Tibial artery (tissue), 4 donors: ENCODE results near the gene CD44.

ENCODE experiments used
- DNase-seq, 2 donors: peaks; one replicate each; pipeline ENCODE4 v3.0.0-alpha.2; 2019
- H3K27ac ChIP-seq, 2 donors: fragments of 200-600 bp; sonication (generic) in 1 of 2; 1 replicate in 1 of 2; 2 replicates in 1 of 2; pipeline ENCODE4 v1.5.1; 2018 to 2019; ENCODE audit warnings: mild to moderate bottlenecking in 1 of 2
- H3K27me3 ChIP-seq, 2 donors: fragments of 200-600 bp; sonication (generic) in 1 of 2; one replicate each; pipeline versions ENCODE4 v1.5.1 to v1.6.0; 2016 to 2019
- H3K36me3 ChIP-seq, 3 donors: fragments of 200-600 bp; sonication (generic) in 2 of 3; one replicate each; pipeline ENCODE4 v1.5.1; 2016 to 2019; ENCODE audit warnings: mild to moderate bottlenecking in 2 of 3
- H3K4me1 ChIP-seq, 4 donors: fragments of 200-600 bp; sonication (generic) in 2 of 4; 1 replicate in 3 of 4; 2 replicates in 1 of 4; pipeline ENCODE4 v1.5.1; 2016 to 2019
- H3K4me3 ChIP-seq, 2 donors: fragments of 200-600 bp; sonication (generic) in 1 of 2; 1 replicate in 1 of 2; 2 replicates in 1 of 2; pipeline ENCODE4 v1.5.1; 2018 to 2019; ENCODE audit warnings: mild to moderate bottlenecking in 2 of 2
- H3K9me3 ChIP-seq, 3 donors: fragments of 200-600 bp; sonication (generic) in 1 of 3; one replicate each; pipeline ENCODE4 v1.5.1; 2016 to 2019
- CTCF ChIP-seq, 2 experiments: fragments of 200-600 bp in 1 of 2; fragments of 450-650 bp in 1 of 2; IDR thresholded peaks; one replicate each; pipeline ENCODE4 v1.5.1; 2017 to 2019; ENCODE audit warnings: antibody characterized with exemption in 2 of 2, mild to moderate bottlenecking in 1 of 2, moderate library complexity in 1 of 2
- intact Hi-C: fragments of 100-400 bp; cut with DNase I; formaldehyde crosslinking; loops from one replicate; pipeline ENCODE4 v1.15.0; 2023; ENCODE audit warnings: low total_unique reads

The CD44 gene

GRCh38 chr11:35241531-35241930, 102.6 kb downstream of the CD44 start:
- Histone ChIP-seq H3K27me3 (no peaks in the 10 kb centered on the region), H3K9me3 (no peaks in the 10 kb centered on the region), H3K4me3 (no peak overlapping the region), H3K27ac (no peak overlapping the region), H3K36me3 (no peaks in the 10 kb centered on the region), H3K4me1 (peaks cover 0 to 9% (median 2%) of the 10 kb centered on the region in 4 donors)
- intact Hi-C loops, result no loop called here
- no peak for TF ChIP-seq CTCF (IDR thresholded peaks at IDR 0.05)
- DNase-seq, result no peak

DNA sequence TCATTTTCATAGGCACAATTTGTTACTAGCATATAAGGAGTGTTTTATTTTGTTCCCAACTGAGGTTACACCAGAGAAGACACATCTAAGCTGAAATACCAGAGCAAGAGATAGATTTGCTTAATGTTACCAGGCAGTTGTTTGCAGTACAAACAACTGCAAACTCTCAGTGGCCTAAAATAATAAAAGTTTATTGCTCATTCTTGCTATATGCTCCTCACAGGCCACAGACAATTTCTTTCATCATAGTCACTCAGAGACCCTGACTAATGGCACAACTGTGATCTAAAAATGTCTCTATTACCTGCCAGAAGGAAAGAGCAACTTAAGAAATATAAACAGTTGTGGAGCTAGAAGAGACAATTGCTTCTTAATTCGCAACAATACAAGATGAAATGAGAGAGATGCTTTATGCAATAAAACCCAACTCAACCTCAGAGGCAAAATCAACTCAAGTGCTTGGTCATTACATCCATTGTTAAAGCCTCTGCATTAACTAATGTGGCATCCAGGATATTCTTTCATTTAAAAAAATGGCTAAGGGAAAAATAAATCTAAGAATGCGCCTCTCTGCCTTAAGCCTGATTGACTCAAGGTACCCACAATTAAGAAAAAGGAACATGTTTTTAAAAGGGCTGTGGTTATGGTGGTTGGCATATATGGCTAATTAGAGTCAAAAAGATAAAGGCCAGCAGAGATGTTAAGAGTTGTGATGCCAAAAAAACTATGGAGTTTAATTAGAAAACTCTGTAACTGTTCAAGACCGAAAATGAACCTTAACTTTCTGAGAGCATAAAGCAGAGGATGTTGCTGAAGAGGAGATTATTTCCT, 103.7 kb downstream of the CD44 start:
- DNase-seq, result no peak
- Histone ChIP-seq H3K4me1 (peaks cover 0 to 16% (median 11%) of the 10 kb centered on the region in 4 donors), H3K36me3 (no peaks in the 10 kb centered on the region), H3K27me3 (no peaks in the 10 kb centered on the region), H3K4me3 (no peak overlapping the region), H3K9me3 (no peaks in the 10 kb centered on the region), H3K27ac (no peak overlapping the region)
- intact Hi-C loops, result no loop called here
- TF ChIP-seq CTCF (IDR thresholded peaks at IDR 0.05), result no peak

DNA sequence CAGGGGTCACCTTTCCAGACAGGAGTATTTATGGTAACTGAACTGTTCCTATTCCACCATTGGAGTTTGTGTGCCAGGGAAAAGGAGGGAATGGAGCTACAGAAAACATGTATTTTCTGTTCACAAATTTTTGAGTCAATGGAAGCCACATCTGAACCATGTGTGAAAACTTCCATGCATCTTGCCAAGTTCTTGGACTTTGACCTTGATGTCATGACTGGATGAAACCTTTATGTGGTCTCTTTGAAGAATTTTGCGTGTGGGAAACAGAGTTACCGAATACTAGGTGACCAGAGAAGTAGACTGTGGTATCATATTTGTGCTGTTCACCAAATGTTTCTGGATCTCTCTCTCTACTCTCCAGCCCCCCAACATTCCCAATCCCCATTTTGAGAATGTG, 104.8 kb downstream of the CD44 start:
- TF ChIP-seq CTCF (IDR thresholded peaks at IDR 0.05), result no peak
- Histone ChIP-seq H3K27me3 (no peaks in the 10 kb centered on the region), H3K4me3 (no peak overlapping the region), H3K36me3 (no peaks in the 10 kb centered on the region), H3K27ac (no peak overlapping the region), H3K9me3 (no peaks in the 10 kb centered on the region), H3K4me1 (peaks cover 0 to 19% (median 11%) of the 10 kb centered on the region in 4 donors)
- intact Hi-C loops, result no loop called here
- no peak for DNase-seq

DNA sequence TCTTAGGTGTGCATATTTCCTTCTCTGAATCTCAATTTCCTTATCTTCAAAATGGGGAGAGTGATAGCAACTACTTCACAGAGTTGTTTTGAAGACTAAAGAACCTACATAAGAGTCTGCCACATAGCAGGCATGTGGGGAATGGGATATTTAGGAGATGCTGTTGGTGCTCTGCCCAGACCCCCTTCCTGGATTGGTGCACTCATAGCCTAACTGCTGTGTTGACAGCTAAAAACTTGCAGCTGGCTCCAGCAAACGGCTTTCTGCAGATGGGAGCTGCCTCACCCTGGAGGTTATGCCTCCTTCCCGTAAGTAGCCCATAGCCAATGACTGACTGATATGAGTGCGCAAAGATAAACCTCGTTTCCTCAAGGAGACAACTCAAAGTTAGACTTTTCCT, 106.1 kb downstream of the CD44 start:
- no peak for DNase-seq
- H3K27ac ChIP-seq, result no peak overlapping the region
- H3K4me1 ChIP-seq, result peaks cover 0 to 19% (median 11%) of the 10 kb centered on the region in 4 donors
- no peak for TF ChIP-seq CTCF (IDR thresholded peaks at IDR 0.05)
- intact Hi-C loops, result no loop called here
- H3K9me3 ChIP-seq, result no peaks in the 10 kb centered on the region
- no peak overlapping the region for H3K4me3 ChIP-seq
- no peaks in the 10 kb centered on the region for H3K27me3 ChIP-seq
- no peaks in the 10 kb centered on the region for H3K36me3 ChIP-seq

GRCh38 chr11:35245786-35246185, 106.8 kb downstream of the CD44 start:
- intact Hi-C loops, result no loop called here
- H3K9me3 ChIP-seq, result no peaks in the 10 kb centered on the region
- peak overlapping the region; percentile 58 to 68 for H3K27ac ChIP-seq
- H3K27me3 ChIP-seq, result no peaks in the 10 kb centered on the region
- H3K4me3 ChIP-seq, result no peak overlapping the region
- TF ChIP-seq CTCF (IDR thresholded peaks at IDR 0.05), result no peak
- no peaks in the 10 kb centered on the region for H3K36me3 ChIP-seq
- DNase-seq, result no peak
- peaks cover 0 to 19% (median 11%) of the 10 kb centered on the region in 4 donors for H3K4me1 ChIP-seq
